ENCODE measurements around the gene CGREF1. TPM values are rescaled to one million over a fixed set of nuclear protein-coding genes. Genes with fewer than 3 reads are reported as not detected.

The CGREF1 gene
- total RNA-seq, 1 experiment from 2014 or later: 3.7 TPM

- Mint-ChIP-seq H3K4me3 (ENCODE audit: low read depth, unreplicated experiment) (no peak overlapping the region), H3K4me1 (ENCODE audit: low read depth, unreplicated experiment) (peaks cover 17% of the 10 kb centered on the region), H3K9me3 (ENCODE audit: low read depth, unreplicated experiment) (no peaks in the 10 kb centered on the region), H3K36me3 (ENCODE audit: insufficient read depth, unreplicated experiment) (peaks cover 3% of the 10 kb centered on the region), H3K27ac (ENCODE audit: unreplicated experiment) (no peak overlapping the region), H3K27me3 (ENCODE audit: unreplicated experiment) (no peaks in the 10 kb centered on the region)
- no peak for DNase-seq
- CTCF ChIA-PET: no interaction called here
- TF ChIP-seq, protein P1, sequence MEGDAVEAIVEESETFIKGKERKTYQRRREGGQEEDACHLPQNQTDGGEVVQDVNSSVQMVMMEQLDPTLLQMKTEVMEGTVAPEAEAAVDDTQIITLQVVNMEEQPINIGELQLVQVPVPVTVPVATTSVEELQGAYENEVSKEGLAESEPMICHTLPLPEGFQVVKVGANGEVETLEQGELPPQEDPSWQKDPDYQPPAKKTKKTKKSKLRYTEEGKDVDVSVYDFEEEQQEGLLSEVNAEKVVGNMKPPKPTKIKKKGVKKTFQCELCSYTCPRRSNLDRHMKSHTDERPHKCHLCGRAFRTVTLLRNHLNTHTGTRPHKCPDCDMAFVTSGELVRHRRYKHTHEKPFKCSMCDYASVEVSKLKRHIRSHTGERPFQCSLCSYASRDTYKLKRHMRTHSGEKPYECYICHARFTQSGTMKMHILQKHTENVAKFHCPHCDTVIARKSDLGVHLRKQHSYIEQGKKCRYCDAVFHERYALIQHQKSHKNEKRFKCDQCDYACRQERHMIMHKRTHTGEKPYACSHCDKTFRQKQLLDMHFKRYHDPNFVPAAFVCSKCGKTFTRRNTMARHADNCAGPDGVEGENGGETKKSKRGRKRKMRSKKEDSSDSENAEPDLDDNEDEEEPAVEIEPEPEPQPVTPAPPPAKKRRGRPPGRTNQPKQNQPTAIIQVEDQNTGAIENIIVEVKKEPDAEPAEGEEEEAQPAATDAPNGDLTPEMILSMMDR (IDR thresholded peaks at IDR 0.05; ENCODE audit: unreplicated experiment): no peak
- intact Hi-C loops (cut with micrococcal nuclease; ENCODE audit: unreplicated experiment): no loop called here
- no TSS peak for BruUV-seq (replicated peaks)
Observed at GRCh38 chr2:27091746-27092695, 26.9 kb downstream of the CGREF1 start.

GRCh38 chr2:27089111-27089954 lies 29.6 kb downstream of the CGREF1 start:
- no TSS peak for BruUV-seq (replicated peaks)
- CTCF ChIA-PET: interaction anchor here (0.6 kb wide), 1 partner anchor 18 kb away, joined by 5 read pairs; the partner anchor contains the start of gene OST4
- DNase-seq: no peak
- no peak overlapping the region for H3K27ac Mint-ChIP-seq (ENCODE audit: unreplicated experiment)
- TF ChIP-seq, protein P1 (IDR thresholded peaks at IDR 0.05; ENCODE audit: unreplicated experiment): no peak
- H3K4me1 Mint-ChIP-seq (ENCODE audit: low read depth, unreplicated experiment): peaks cover 14% of the 10 kb centered on the region
- H3K4me3 Mint-ChIP-seq (ENCODE audit: low read depth, unreplicated experiment): no peak overlapping the region
- intact Hi-C loops (cut with micrococcal nuclease; ENCODE audit: unreplicated experiment): no loop called here
- H3K27me3 Mint-ChIP-seq (ENCODE audit: unreplicated experiment): no peaks in the 10 kb centered on the region
- H3K36me3 Mint-ChIP-seq (ENCODE audit: insufficient read depth, unreplicated experiment): peaks cover 21% of the 10 kb centered on the region
- H3K9me3 Mint-ChIP-seq (ENCODE audit: low read depth, unreplicated experiment): no peaks in the 10 kb centered on the region

GRCh38 chr2:27088634-27089033 lies 30.3 kb downstream of the CGREF1 start:
- intact Hi-C loops (cut with micrococcal nuclease; ENCODE audit: unreplicated experiment): no loop called here
- no TSS peak for BruUV-seq (replicated peaks)
- no peak for DNase-seq
- Mint-ChIP-seq H3K4me3 (ENCODE audit: low read depth, unreplicated experiment) (no peak overlapping the region), H3K36me3 (ENCODE audit: insufficient read depth, unreplicated experiment) (peaks cover 21% of the 10 kb centered on the region), H3K27me3 (ENCODE audit: unreplicated experiment) (no peaks in the 10 kb centered on the region), H3K27ac (ENCODE audit: unreplicated experiment) (no peak overlapping the region), H3K4me1 (ENCODE audit: low read depth, unreplicated experiment) (peaks cover 7% of the 10 kb centered on the region), H3K9me3 (ENCODE audit: low read depth, unreplicated experiment) (no peaks in the 10 kb centered on the region)
- TF ChIP-seq, protein P1 (IDR thresholded peaks at IDR 0.05; ENCODE audit: unreplicated experiment): no peak
- CTCF ChIA-PET: no interaction called here

- Mint-ChIP-seq H3K4me1 (ENCODE audit: low read depth, unreplicated experiment) (peaks cover 7% of the 10 kb centered on the region), H3K4me3 (ENCODE audit: low read depth, unreplicated experiment) (no peak overlapping the region), H3K36me3 (ENCODE audit: insufficient read depth, unreplicated experiment) (peaks cover 21% of the 10 kb centered on the region), H3K27me3 (ENCODE audit: unreplicated experiment) (no peaks in the 10 kb centered on the region), H3K9me3 (ENCODE audit: low read depth, unreplicated experiment) (no peaks in the 10 kb centered on the region), H3K27ac (ENCODE audit: unreplicated experiment) (no peak overlapping the region)
- intact Hi-C loops (cut with micrococcal nuclease; ENCODE audit: unreplicated experiment): no loop called here
- no peak for DNase-seq
- TF ChIP-seq, protein P1 (IDR thresholded peaks at IDR 0.05; ENCODE audit: unreplicated experiment): no peak
- CTCF ChIA-PET: interaction anchor here (0.7 to 2.7 kb wide), 2 partner anchors 54 to 126 kb away, joined by 9 to 10 read pairs; no protein-coding TSS in a partner anchor
- BruUV-seq (replicated peaks): no TSS peak
Observed at GRCh38 chr2:27087823-27088410, 31.0 kb downstream of the CGREF1 start.

Measured in Calu3 (cell line).